Subcutaneous abdominal adipose tissue (tissue), 5 donors: ENCODE measurements around the gene ENPP3.

Experiments used
- H3K27ac ChIP-seq: one replicate; pipeline ENCODE4 v1.7.0; 2013; ENCODE audit warnings: low read depth, mild to moderate bottlenecking, inconsistent platforms, low read length, moderate library complexity
- H3K27me3 ChIP-seq, 5 donors: one replicate each; pipeline ENCODE4 v1.7.0; 2013; ENCODE audit warnings: low read length in 5 of 5, inconsistent platforms in 1 of 5; ENCODE audit not compliant: control insufficient read depth in 5 of 5, insufficient read depth in 4 of 5
- H3K36me3 ChIP-seq, 5 donors: one replicate each; pipeline ENCODE4 v1.7.0; 2013; ENCODE audit warnings: low read length in 5 of 5; ENCODE audit not compliant: control insufficient read depth in 5 of 5, insufficient read depth in 5 of 5
- H3K4me1 ChIP-seq, 5 donors: one replicate each; pipeline ENCODE4 v1.7.0; 2013; ENCODE audit warnings: low read length in 5 of 5, mild to moderate bottlenecking in 3 of 5, moderate library complexity in 1 of 5; ENCODE audit not compliant: control insufficient read depth in 5 of 5, insufficient read depth in 5 of 5
- H3K4me3 ChIP-seq, 5 donors: one replicate each; pipeline ENCODE4 v1.7.0; 2013; ENCODE audit warnings: low read length in 5 of 5, low read depth in 1 of 5
- H3K9ac ChIP-seq, 5 donors: one replicate each; pipeline ENCODE4 v1.7.0; 2013; ENCODE audit warnings: low read length in 5 of 5, mild to moderate bottlenecking in 4 of 5, moderate library complexity in 3 of 5
- H3K9me3 ChIP-seq, 5 donors: one replicate each; pipeline ENCODE4 v1.7.0; 2013; ENCODE audit warnings: low read length in 5 of 5; ENCODE audit not compliant: control insufficient read depth in 5 of 5
- donor health status: healthy.
- donor health status: healthy.
- donor health status: healthy.
- donor health status: healthy.
- donor health status: healthy.

The ENPP3 gene

GRCh38 chr6:131768964-131769363 lies 131.9 kb downstream of the ENPP3 start:
- H3K27ac ChIP-seq, result no peak overlapping the region
- H3K4me3 ChIP-seq, result no peak overlapping the region
- H3K27me3 ChIP-seq, result no peaks in the 10 kb centered on the region
- peaks cover 0 to 25% (median 20%) of the 10 kb centered on the region in 5 donors for H3K4me1 ChIP-seq
- no peaks in the 10 kb centered on the region for H3K36me3 ChIP-seq
- H3K9ac ChIP-seq, result no peak overlapping the region
- H3K9me3 ChIP-seq, result no peaks in the 10 kb centered on the region

- Histone ChIP-seq H3K27me3 (no peaks in the 10 kb centered on the region), H3K4me1 (peaks cover 0 to 21% (median 20%) of the 10 kb centered on the region in 5 donors), H3K9ac (no peak overlapping the region), H3K36me3 (no peaks in the 10 kb centered on the region), H3K4me3 (no peak overlapping the region), H3K9me3 (no peaks in the 10 kb centered on the region), H3K27ac (no peak overlapping the region)
These were observed 132.5 kb downstream of the ENPP3 start for GRCh38 chr6:131769385-131770141.

- Histone ChIP-seq H3K27ac (no peak overlapping the region), H3K4me3 (no peak overlapping the region), H3K9me3 (no peaks in the 10 kb centered on the region), H3K4me1 (peaks cover 0 to 10% (median 9%) of the 10 kb centered on the region in 5 donors), H3K27me3 (no peaks in the 10 kb centered on the region), H3K36me3 (no peaks in the 10 kb centered on the region), H3K9ac (no peak overlapping the region)
These were observed 133.7 kb downstream of the ENPP3 start for GRCh38 chr6:131770776-131771175.

- Histone ChIP-seq H3K4me3 (no peak overlapping the region), H3K36me3 (no peaks in the 10 kb centered on the region), H3K27me3 (no peaks in the 10 kb centered on the region), H3K27ac (no peak overlapping the region), H3K9ac (no peak overlapping the region), H3K4me1 (peaks cover 2 to 14% (median 13%) of the 10 kb centered on the region in 5 donors), H3K9me3 (no peaks in the 10 kb centered on the region)
These were observed 136.3 kb downstream of the ENPP3 start for GRCh38 chr6:131773284-131773950.

GRCh38 chr6:131775886-131776285 lies 138.8 kb downstream of the ENPP3 start:
- H3K9ac ChIP-seq, result no peak overlapping the region
- H3K9me3 ChIP-seq, result no peaks in the 10 kb centered on the region
- H3K4me1 ChIP-seq, result peaks cover 4 to 15% (median 14%) of the 10 kb centered on the region in 5 donors
- no peak overlapping the region for H3K27ac ChIP-seq
- no peaks in the 10 kb centered on the region for H3K27me3 ChIP-seq
- no peak overlapping the region for H3K4me3 ChIP-seq
- H3K36me3 ChIP-seq, result no peaks in the 10 kb centered on the region

- Histone ChIP-seq H3K4me1 (peaks cover 4 to 15% (median 12%) of the 10 kb centered on the region in 5 donors), H3K27me3 (no peaks in the 10 kb centered on the region), H3K27ac (no peak overlapping the region), H3K9me3 (no peaks in the 10 kb centered on the region), H3K9ac (no peak overlapping the region), H3K4me3 (no peak overlapping the region), H3K36me3 (no peaks in the 10 kb centered on the region)
These were observed 139.9 kb downstream of the ENPP3 start for GRCh38 chr6:131776985-131777384.

GRCh38 chr6:131778169-131778568 lies 141.1 kb downstream of the ENPP3 start:
- Histone ChIP-seq H3K4me3 (no peak overlapping the region), H3K36me3 (no peaks in the 10 kb centered on the region), H3K4me1 (peaks cover 4 to 14% (median 12%) of the 10 kb centered on the region in 5 donors), H3K27me3 (no peaks in the 10 kb centered on the region), H3K9ac (no peak overlapping the region), H3K27ac (peak overlapping the region; percentile 18), H3K9me3 (no peaks in the 10 kb centered on the region)

- no peaks in the 10 kb centered on the region for H3K27me3 ChIP-seq
- no peak overlapping the region for H3K27ac ChIP-seq
- peaks cover 4 to 18% (median 9%) of the 10 kb centered on the region in 5 donors for H3K4me1 ChIP-seq
- H3K36me3 ChIP-seq, result no peaks in the 10 kb centered on the region
- no peaks in the 10 kb centered on the region for H3K9me3 ChIP-seq
- no peak overlapping the region for H3K9ac ChIP-seq
- peak overlapping the region in 1 of 5 donors; percentile 20 for H3K4me3 ChIP-seq
These were observed 142.2 kb downstream of the ENPP3 start for GRCh38 chr6:131779304-131779703.

GRCh38 chr6:131780600-131780999 lies 143.5 kb downstream of the ENPP3 start:
- Histone ChIP-seq H3K36me3 (no peaks in the 10 kb centered on the region), H3K9me3 (no peaks in the 10 kb centered on the region), H3K4me1 (peaks cover 4 to 25% (median 14%) of the 10 kb centered on the region in 5 donors), H3K4me3 (no peak overlapping the region), H3K9ac (no peak overlapping the region), H3K27me3 (no peaks in the 10 kb centered on the region), H3K27ac (no peak overlapping the region)

- Histone ChIP-seq H3K9ac (no peak overlapping the region), H3K4me1 (peaks cover 4 to 22% (median 12%) of the 10 kb centered on the region in 5 donors), H3K27me3 (no peaks in the 10 kb centered on the region), H3K36me3 (no peaks in the 10 kb centered on the region), H3K4me3 (no peak overlapping the region), H3K27ac (no peak overlapping the region), H3K9me3 (no peaks in the 10 kb centered on the region)
These were observed 144.6 kb downstream of the ENPP3 start for GRCh38 chr6:131781687-131782086.
